ENCODE data around the gene CARS2. TPM values are rescaled to one million over a fixed set of nuclear protein-coding genes. Genes with fewer than 3 reads are reported as not detected.

The CARS2 gene
- total RNA-seq, 6 experiments from 2014 or later: 22.0 to 53.2 (median 27.3) TPM

- 100% methylated on average over 1 of the region's 15 CpGs for WGBS (ENCODE audit: insufficient coverage, low coverage, low lambda C conversion rate, missing lambda C conversion rate)
- no peaks in the 10 kb centered on the region for H3K27me3 ChIP-seq
- TF ChIP-seq POLR2A (IDR thresholded peaks at IDR 0.05): no peak
- no peak for TF ChIP-seq CTCF (IDR thresholded peaks at IDR 0.05)
- H3K27ac ChIP-seq: no peak overlapping the region
- intact Hi-C loops (cut with DNase I): no loop called here
- H3K9me3 ChIP-seq: no peaks in the 10 kb centered on the region
- H3K36me3 ChIP-seq: peaks cover 0 to 25% (median 4%) of the 10 kb centered on the region in 4 donors
- peaks cover 0 to 37% (median 15%) of the 10 kb centered on the region in 4 donors for H3K4me1 ChIP-seq
- no peak overlapping the region for H3K4me3 ChIP-seq
- DNase-seq (no peak), ATAC-seq (no peak)
These were observed 60.2 kb downstream of the CARS2 start for GRCh38 chr13:110645750-110646149.

GRCh38 chr13:110644892-110645521 lies 60.9 kb downstream of the CARS2 start:
- Histone ChIP-seq H3K9me3 (no peaks in the 10 kb centered on the region), H3K36me3 (peaks cover 0 to 22% (median 3%) of the 10 kb centered on the region in 4 donors), H3K4me3 (no peak overlapping the region), H3K27me3 (no peaks in the 10 kb centered on the region), H3K4me1 (peaks cover 0 to 44% (median 17%) of the 10 kb centered on the region in 4 donors), H3K27ac (peak overlapping the region in 2 of 3 donors; percentile 41 to 85)
- no CpG with 5 or more reads among the region's 28 CpGs for WGBS (ENCODE audit: insufficient coverage, low coverage, low lambda C conversion rate, missing lambda C conversion rate)
- TF ChIP-seq CTCF (IDR thresholded peaks at IDR 0.05): peak; percentile 22 to 53 (median 38)
- no peak for TF ChIP-seq POLR2A (IDR thresholded peaks at IDR 0.05)
- ATAC-seq (peak; percentile 67 to 83 (median 78)), DNase-seq (peak; percentile 70 to 89 (median 79))
- intact Hi-C loops (cut with DNase I): no loop called here

GRCh38 chr13:110643768-110644421 lies 62.0 kb downstream of the CARS2 start:
- no peaks in the 10 kb centered on the region for H3K9me3 ChIP-seq
- peak; percentile 37 to 57 (median 51) for ATAC-seq
- H3K4me3 ChIP-seq: no peak overlapping the region
- H3K27me3 ChIP-seq: no peaks in the 10 kb centered on the region
- DNase-seq: no peak
- WGBS (ENCODE audit: insufficient coverage, low coverage, low lambda C conversion rate, missing lambda C conversion rate): 17% methylated on average over 8 of the region's 13 CpGs
- intact Hi-C loops (cut with DNase I): no loop called here
- TF ChIP-seq CTCF (IDR thresholded peaks at IDR 0.05): no peak
- no peak for TF ChIP-seq POLR2A (IDR thresholded peaks at IDR 0.05)
- peaks cover 0 to 33% (median 6%) of the 10 kb centered on the region in 4 donors for H3K36me3 ChIP-seq
- peak overlapping the region in 2 of 3 donors; percentile 41 to 85 for H3K27ac ChIP-seq
- H3K4me1 ChIP-seq: peaks cover 0 to 46% (median 17%) of the 10 kb centered on the region in 4 donors

- Histone ChIP-seq H3K4me1 (peaks cover 0 to 46% (median 17%) of the 10 kb centered on the region in 4 donors), H3K27ac (peak overlapping the region in 2 of 3 donors; percentile 41 to 85), H3K9me3 (no peaks in the 10 kb centered on the region), H3K27me3 (no peaks in the 10 kb centered on the region), H3K36me3 (peaks cover 0 to 38% (median 9%) of the 10 kb centered on the region in 4 donors), H3K4me3 (no peak overlapping the region)
- WGBS (ENCODE audit: insufficient coverage, low coverage, low lambda C conversion rate, missing lambda C conversion rate): 64% methylated on average over 2 of the region's 11 CpGs
- intact Hi-C loops (cut with DNase I): no loop called here
- DNase-seq: no peak
- no peak for ATAC-seq
- TF ChIP-seq CTCF (IDR thresholded peaks at IDR 0.05) (no peak), POLR2A (IDR thresholded peaks at IDR 0.05) (no peak)
These were observed 62.6 kb downstream of the CARS2 start for GRCh38 chr13:110643324-110643723.
